ENCODE data around the gene CNTN5. TPM values are rescaled to one million over a fixed set of nuclear protein-coding genes. Genes with fewer than 3 reads are reported as not detected.
"Not testable (repeated sequence)": the region's sequence is repeated elsewhere in the genome, so short reads cannot be mapped to it uniquely, and the experiment has no call there.

The CNTN5 gene
- total and polyA plus RNA-seq, 5 experiments from 2014 or later, result not detected

- ATAC-seq (no peak), DNase-seq (no peak)
- Mint-ChIP-seq H3K36me3 (no peaks in the 10 kb centered on the region), H3K4me3 (no peak overlapping the region), H3K27ac (no peak overlapping the region), H3K4me1 (no peaks in the 10 kb centered on the region), H3K9me3 (peaks cover 7 to 32% (median 15%) of the 10 kb centered on the region in 9 donors), H3K27me3 (no peaks in the 10 kb centered on the region)
- POLR2A ChIA-PET, result no interaction called here
Observed at GRCh38 chr11:100235085-100235484, 1214.3 kb downstream of the CNTN5 start.

- Mint-ChIP-seq H3K4me1 (no peaks in the 10 kb centered on the region), H3K27ac (no peak overlapping the region)
Observed at GRCh38 chr11:100240025-100240539, 1219.3 kb downstream of the CNTN5 start.

GRCh38 chr11:100247704-100248103 is 1227.0 kb downstream of the CNTN5 start:
- H3K9me3 Mint-ChIP-seq, result peaks cover 0 to 34% (median 5%) of the 10 kb centered on the region in 9 donors
- H3K4me3 Mint-ChIP-seq, result no peak overlapping the region
- no peak for DNase-seq
- no peak for ATAC-seq
- H3K36me3 Mint-ChIP-seq, result no peaks in the 10 kb centered on the region
- no peak overlapping the region for H3K27ac Mint-ChIP-seq
- H3K27me3 Mint-ChIP-seq, result no peaks in the 10 kb centered on the region
- no peaks in the 10 kb centered on the region for H3K4me1 Mint-ChIP-seq
- POLR2A ChIA-PET, result no interaction called here

More at GRCh38 chr11:100240025-100240539, 1219.3 kb downstream of the CNTN5 start:
- H3K36me3 Mint-ChIP-seq, result no peaks in the 10 kb centered on the region
- H3K9me3 Mint-ChIP-seq, result peaks cover 3 to 18% (median 10%) of the 10 kb centered on the region in 9 donors
- POLR2A ChIA-PET, result no interaction called here
- no peak for ATAC-seq
- no peaks in the 10 kb centered on the region for H3K27me3 Mint-ChIP-seq
- no peak for DNase-seq
- no peak overlapping the region for H3K4me3 Mint-ChIP-seq

- H3K27me3 Mint-ChIP-seq, DNase-seq, H3K36me3 Mint-ChIP-seq, ATAC-seq, H3K27ac Mint-ChIP-seq, POLR2A ChIA-PET, H3K4me3 Mint-ChIP-seq, H3K4me1 Mint-ChIP-seq: not testable (repeated sequence)
- peaks cover 0 to 60% (median 11%) of the 10 kb centered on the region in 9 donors for H3K9me3 Mint-ChIP-seq
Observed at GRCh38 chr11:100257238-100257803, 1236.6 kb downstream of the CNTN5 start.

- Mint-ChIP-seq H3K36me3 (peaks cover 0 to 6% (median 0%) of the 10 kb centered on the region in 3 donors), H3K4me3 (no peak overlapping the region), H3K9me3 (peaks cover 7 to 36% (median 16%) of the 10 kb centered on the region in 9 donors), H3K27me3 (no peaks in the 10 kb centered on the region), H3K27ac (no peak overlapping the region), H3K4me1 (no peaks in the 10 kb centered on the region)
- DNase-seq (no peak), ATAC-seq (no peak)
- POLR2A ChIA-PET, result no interaction called here
Observed at GRCh38 chr11:100269516-100269915, 1248.8 kb downstream of the CNTN5 start.

- Mint-ChIP-seq H3K9me3 (peaks cover 6 to 23% (median 13%) of the 10 kb centered on the region in 9 donors), H3K27me3 (no peaks in the 10 kb centered on the region), H3K36me3 (no peaks in the 10 kb centered on the region), H3K4me3 (no peak overlapping the region), H3K4me1 (no peaks in the 10 kb centered on the region), H3K27ac (no peak overlapping the region)
- DNase-seq (no peak), ATAC-seq (no peak)
- POLR2A ChIA-PET, result no interaction called here
Observed at GRCh38 chr11:100273066-100273815, 1252.5 kb downstream of the CNTN5 start.

GRCh38 chr11:100274466-100274865 is 1253.7 kb downstream of the CNTN5 start:
- DNase-seq, H3K36me3 Mint-ChIP-seq, H3K27ac Mint-ChIP-seq, ATAC-seq, H3K27me3 Mint-ChIP-seq, H3K4me3 Mint-ChIP-seq, H3K4me1 Mint-ChIP-seq, POLR2A ChIA-PET: not testable (repeated sequence)
- H3K9me3 Mint-ChIP-seq, result peaks cover 2 to 15% (median 8%) of the 10 kb centered on the region in 9 donors

GRCh38 chr11:100294748-100295147 is 1274.0 kb downstream of the CNTN5 start:
- ATAC-seq, result no peak
- POLR2A ChIA-PET, result no interaction called here
- peaks cover 0 to 8% (median 0%) of the 10 kb centered on the region in 9 donors for H3K9me3 Mint-ChIP-seq
- H3K4me1 Mint-ChIP-seq, result no peaks in the 10 kb centered on the region
- H3K36me3 Mint-ChIP-seq, result no peaks in the 10 kb centered on the region
- no peak overlapping the region for H3K4me3 Mint-ChIP-seq
- no peak for DNase-seq
- no peak overlapping the region for H3K27ac Mint-ChIP-seq
- no peaks in the 10 kb centered on the region for H3K27me3 Mint-ChIP-seq

GRCh38 chr11:100296051-100296679 is 1275.4 kb downstream of the CNTN5 start:
- no peak overlapping the region for H3K27ac Mint-ChIP-seq
- DNase-seq, result no peak
- H3K36me3 Mint-ChIP-seq, result no peaks in the 10 kb centered on the region
- no peak for ATAC-seq
- H3K9me3 Mint-ChIP-seq, result peaks cover 0 to 8% (median 0%) of the 10 kb centered on the region in 9 donors
- POLR2A ChIA-PET, result no interaction called here
- H3K4me1 Mint-ChIP-seq, result no peaks in the 10 kb centered on the region
- no peaks in the 10 kb centered on the region for H3K27me3 Mint-ChIP-seq
- H3K4me3 Mint-ChIP-seq, result no peak overlapping the region

GRCh38 chr11:100297516-100297915 is 1276.8 kb downstream of the CNTN5 start:
- POLR2A ChIA-PET, result no interaction called here
- no peak for DNase-seq
- Mint-ChIP-seq H3K27ac (no peak overlapping the region), H3K4me3 (no peak overlapping the region), H3K4me1 (no peaks in the 10 kb centered on the region), H3K27me3 (no peaks in the 10 kb centered on the region), H3K9me3 (peaks cover 0 to 4% (median 0%) of the 10 kb centered on the region in 9 donors), H3K36me3 (no peaks in the 10 kb centered on the region)
- ATAC-seq, result no peak

GRCh38 chr11:100302824-100303223 is 1282.1 kb downstream of the CNTN5 start:
- ATAC-seq, result no peak
- Mint-ChIP-seq H3K27ac (no peak overlapping the region), H3K27me3 (no peaks in the 10 kb centered on the region), H3K36me3 (no peaks in the 10 kb centered on the region), H3K4me3 (no peak overlapping the region), H3K9me3 (peaks cover 0 to 14% (median 2%) of the 10 kb centered on the region in 9 donors), H3K4me1 (no peaks in the 10 kb centered on the region)
- no peak for DNase-seq
- POLR2A ChIA-PET, result no interaction called here

- H3K9me3 Mint-ChIP-seq, result peaks cover 0 to 14% (median 2%) of the 10 kb centered on the region in 9 donors
- DNase-seq, result no peak
- ATAC-seq, result no peak
- H3K27me3 Mint-ChIP-seq, result no peaks in the 10 kb centered on the region
- POLR2A ChIA-PET, result no interaction called here
- H3K4me1 Mint-ChIP-seq, result no peaks in the 10 kb centered on the region
- no peak overlapping the region for H3K27ac Mint-ChIP-seq
- no peaks in the 10 kb centered on the region for H3K36me3 Mint-ChIP-seq
- H3K4me3 Mint-ChIP-seq, result no peak overlapping the region
Observed at GRCh38 chr11:100303897-100304296, 1283.1 kb downstream of the CNTN5 start.

GRCh38 chr11:100308202-100308601 is 1287.5 kb downstream of the CNTN5 start:
- POLR2A ChIA-PET, result no interaction called here

More at GRCh38 chr11:100308202-100308601, 1287.5 kb downstream of the CNTN5 start:
- H3K27ac Mint-ChIP-seq, result no peak overlapping the region
- no peak overlapping the region for H3K4me3 Mint-ChIP-seq
- no peaks in the 10 kb centered on the region for H3K4me1 Mint-ChIP-seq
- no peak for DNase-seq
- H3K9me3 Mint-ChIP-seq, result peaks cover 3 to 33% (median 8%) of the 10 kb centered on the region in 9 donors
- H3K27me3 Mint-ChIP-seq, result no peaks in the 10 kb centered on the region
- no peaks in the 10 kb centered on the region for H3K36me3 Mint-ChIP-seq
- no peak for ATAC-seq

Measured in naive thymus-derived CD8-positive, alpha-beta T cell (primary cell).